Lower lobe of right lung (tissue), 2 donors: ENCODE data around the gene KRT10. TPM values are rescaled to one million over a fixed set of nuclear protein-coding genes. Genes with fewer than 3 reads are reported as not detected.
"Not testable (repeated sequence)": the region's sequence is repeated elsewhere in the genome, so short reads cannot be mapped to it uniquely, and the experiment has no call there.

Experiments used
- ATAC-seq, 2 donors: fragments of 200-7000 bp; cut with Tn5 transposase; one replicate each; pipeline ENCODE4 v1.9.1; 2020 to 2022; ENCODE audit warnings: mild to moderate bottlenecking in 2 of 2, moderate library complexity in 2 of 2
- DNase-seq: peaks from one replicate; pipeline ENCODE4 v3.0.0-alpha.2; 2020
- H3K27ac ChIP-seq: fragments of 200-600 bp; one replicate; pipeline ENCODE4 v1.8.0; 2022
- H3K27me3 ChIP-seq: fragments of 200-600 bp; one replicate; pipeline ENCODE4 v1.8.0; 2022; ENCODE audit warnings: low read depth
- H3K36me3 ChIP-seq: fragments of 200-600 bp; one replicate; pipeline ENCODE4 v1.8.0; 2022; ENCODE audit warnings: mild to moderate bottlenecking
- H3K4me1 ChIP-seq: fragments of 200-600 bp; one replicate; pipeline ENCODE4 v1.8.0; 2022
- H3K4me3 ChIP-seq: fragments of 200-600 bp; one replicate; pipeline ENCODE4 v1.8.0; 2022; ENCODE audit warnings: mild to moderate bottlenecking
- H3K9me3 ChIP-seq: fragments of 200-600 bp; one replicate; pipeline ENCODE4 v1.8.0; 2022
- intact Hi-C: fragments of 100-400 bp; cut with DNase I; formaldehyde crosslinking; loops from one replicate; pipeline ENCODE4 v1.11.0; 2022
- total RNA-seq: library from RNA; stranded (reverse); fragmentation: NEBNext Ultra II Directional; extraction: Animal tissue kit (Norgen Biotek cat#: 25700); gene quantifications from one replicate; pipeline ENCODE4 v1.2.1, GENCODE V29; 2021
- TF ChIP-seq, protein P1 (sequence below): fragments of 200-600 bp; IDR thresholded peaks from one replicate; pipeline ENCODE4 v1.8.0; 2022; ENCODE audit warnings: antibody characterized with exemption, mild to moderate bottlenecking
- donor health status: DM: no; HTN: yes; CAD: no; lungs with severe emphysema.

The KRT10 gene
- total RNA-seq, 1 donor from 2014 or later = 31.7 TPM

DNA sequence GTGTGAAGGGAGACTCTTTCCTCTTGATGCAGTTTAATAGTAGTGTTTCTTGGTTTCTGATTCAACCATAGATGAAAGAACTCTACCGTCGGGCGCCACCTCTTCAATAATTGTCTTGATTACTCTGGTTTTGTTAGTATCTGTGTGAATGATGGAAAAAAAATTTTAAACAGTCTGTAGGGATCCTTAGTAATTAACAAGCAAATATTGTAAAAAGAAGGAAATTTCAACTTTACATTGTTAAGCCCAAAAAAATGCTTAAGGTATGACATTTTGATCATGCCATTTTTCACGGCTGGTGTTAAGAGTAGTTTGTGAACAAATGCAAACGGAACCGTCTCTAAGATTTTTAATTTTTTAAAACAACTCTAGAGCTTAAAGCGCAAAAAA, 4.1 kb downstream of the KRT10 start:
- DNase-seq (no peak), ATAC-seq (no peak)
- intact Hi-C loops = no loop called here
- Histone ChIP-seq H3K4me3 (peak overlapping the region; percentile 76), H3K36me3 (peaks cover 11% of the 10 kb centered on the region), H3K27ac (peak overlapping the region; percentile 89), H3K9me3 (no peaks in the 10 kb centered on the region), H3K4me1 (peaks cover 16% of the 10 kb centered on the region), H3K27me3 (peaks cover under 1% of the 10 kb centered on the region)
- TF ChIP-seq, protein P1, sequence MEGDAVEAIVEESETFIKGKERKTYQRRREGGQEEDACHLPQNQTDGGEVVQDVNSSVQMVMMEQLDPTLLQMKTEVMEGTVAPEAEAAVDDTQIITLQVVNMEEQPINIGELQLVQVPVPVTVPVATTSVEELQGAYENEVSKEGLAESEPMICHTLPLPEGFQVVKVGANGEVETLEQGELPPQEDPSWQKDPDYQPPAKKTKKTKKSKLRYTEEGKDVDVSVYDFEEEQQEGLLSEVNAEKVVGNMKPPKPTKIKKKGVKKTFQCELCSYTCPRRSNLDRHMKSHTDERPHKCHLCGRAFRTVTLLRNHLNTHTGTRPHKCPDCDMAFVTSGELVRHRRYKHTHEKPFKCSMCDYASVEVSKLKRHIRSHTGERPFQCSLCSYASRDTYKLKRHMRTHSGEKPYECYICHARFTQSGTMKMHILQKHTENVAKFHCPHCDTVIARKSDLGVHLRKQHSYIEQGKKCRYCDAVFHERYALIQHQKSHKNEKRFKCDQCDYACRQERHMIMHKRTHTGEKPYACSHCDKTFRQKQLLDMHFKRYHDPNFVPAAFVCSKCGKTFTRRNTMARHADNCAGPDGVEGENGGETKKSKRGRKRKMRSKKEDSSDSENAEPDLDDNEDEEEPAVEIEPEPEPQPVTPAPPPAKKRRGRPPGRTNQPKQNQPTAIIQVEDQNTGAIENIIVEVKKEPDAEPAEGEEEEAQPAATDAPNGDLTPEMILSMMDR = no peak

DNA sequence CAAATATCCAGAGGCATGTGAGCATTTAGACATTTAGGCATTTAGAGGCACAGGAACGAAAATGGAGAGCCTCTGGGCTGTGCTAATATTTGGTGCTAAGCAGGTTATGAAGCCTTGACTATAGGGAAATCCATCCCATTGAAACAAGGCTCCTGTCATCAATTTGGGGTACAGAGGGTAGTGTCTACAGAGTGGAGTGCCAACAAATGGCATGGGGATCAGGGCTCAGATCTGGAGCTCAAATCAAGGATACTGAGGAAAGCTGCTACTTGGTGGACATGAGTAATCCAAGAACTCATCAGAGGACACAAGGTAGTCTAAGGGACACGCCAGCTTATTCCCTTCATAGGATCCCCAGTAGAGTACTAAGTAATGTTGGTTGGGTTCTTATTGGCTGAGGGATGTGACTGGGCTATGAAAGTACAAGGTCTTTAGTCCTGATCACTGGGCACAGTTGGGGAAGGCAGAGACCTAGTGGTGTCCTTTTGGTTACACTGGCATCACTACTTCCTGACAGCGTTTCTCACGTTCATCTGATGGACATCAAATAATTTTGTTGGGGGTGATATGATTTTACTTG, 5.2 kb downstream of the KRT10 start:
- intact Hi-C loops = no loop called here
- peaks cover 8% of the 10 kb centered on the region for H3K27me3 ChIP-seq

GRCh38 chr17:40816569-40816968, 5.8 kb downstream of the KRT10 start:
- Histone ChIP-seq H3K4me3 (no peak overlapping the region), H3K4me1 (peaks cover 16% of the 10 kb centered on the region), H3K36me3 (peaks cover 11% of the 10 kb centered on the region), H3K9me3 (no peaks in the 10 kb centered on the region), H3K27me3 (peaks cover 8% of the 10 kb centered on the region), H3K27ac (no peak overlapping the region)
- no peak for ATAC-seq
- DNase-seq = no peak
- TF ChIP-seq, protein P1 = no peak
- intact Hi-C loops = no loop called here

More for the DNA sequence above, 5.2 kb downstream of the KRT10 start:
- Histone ChIP-seq H3K9me3 (no peaks in the 10 kb centered on the region), H3K36me3 (peaks cover 11% of the 10 kb centered on the region), H3K4me3 (no peak overlapping the region), H3K4me1 (peaks cover 16% of the 10 kb centered on the region), H3K27ac (no peak overlapping the region)
- TF ChIP-seq, protein P1 = no peak
- DNase-seq (no peak), ATAC-seq (no peak)

GRCh38 chr17:40815381-40815780, 7.0 kb downstream of the KRT10 start:
- H3K36me3 ChIP-seq = peaks cover 11% of the 10 kb centered on the region
- no peak overlapping the region for H3K4me3 ChIP-seq
- TF ChIP-seq, protein P1 = no peak
- no peaks in the 10 kb centered on the region for H3K9me3 ChIP-seq
- ATAC-seq (no peak), DNase-seq (no peak)
- H3K4me1 ChIP-seq = peaks cover 14% of the 10 kb centered on the region
- peaks cover 20% of the 10 kb centered on the region for H3K27me3 ChIP-seq
- no peak overlapping the region for H3K27ac ChIP-seq
- intact Hi-C loops = no loop called here

GRCh38 chr17:40814657-40815056, 7.8 kb downstream of the KRT10 start:
- H3K27ac ChIP-seq, H3K4me1 ChIP-seq, H3K9me3 ChIP-seq, H3K4me3 ChIP-seq, ATAC-seq, intact Hi-C loops, DNase-seq: not testable (repeated sequence)
- Histone ChIP-seq H3K36me3 (peaks cover 11% of the 10 kb centered on the region), H3K27me3 (peaks cover 23% of the 10 kb centered on the region)

DNA sequence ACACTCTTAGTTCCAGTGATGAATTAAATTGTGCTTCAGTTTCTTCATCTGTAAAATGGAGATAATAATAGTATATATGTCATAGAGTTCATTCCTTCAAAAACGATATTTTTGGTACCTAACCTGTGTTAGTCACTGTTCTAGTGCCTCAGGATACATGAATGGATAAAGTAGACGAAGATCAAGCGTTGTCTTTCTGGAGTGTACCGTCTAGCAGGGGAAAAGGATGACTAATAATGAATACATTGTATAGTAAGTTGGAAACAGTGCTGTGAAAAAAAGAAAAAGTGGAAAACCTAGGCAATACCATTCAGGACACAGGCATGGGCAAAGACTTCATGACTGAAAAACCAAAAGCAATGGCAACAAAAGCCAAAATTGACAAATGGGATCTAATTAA, 8.6 kb downstream of the KRT10 start:
- H3K9me3 ChIP-seq = no peaks in the 10 kb centered on the region
- intact Hi-C loops = no loop called here
- H3K4me1 ChIP-seq = peaks cover 6% of the 10 kb centered on the region
- H3K27me3 ChIP-seq = peaks cover 27% of the 10 kb centered on the region
- H3K4me3 ChIP-seq = no peak overlapping the region
- peaks cover 11% of the 10 kb centered on the region for H3K36me3 ChIP-seq
- ATAC-seq (no peak), DNase-seq (no peak)
- TF ChIP-seq, protein P1 = no peak
- no peak overlapping the region for H3K27ac ChIP-seq
